Hepatocyte (in vitro differentiated cells): Measurements from ENCODE around the gene DENND1C. TPM values are rescaled to one million over a fixed set of nuclear protein-coding genes. Genes with fewer than 3 reads are reported as not detected.

Source experiments
- DNase-seq: peaks from one replicate; pipeline ENCODE4 v3.0.0-alpha.2; 2016; ENCODE audit warnings: low spot score
- H2AFZ ChIP-seq: fragments of 200-600 bp; sonication (generic); 2 replicates; pipeline ENCODE4 v1.6.0; 2016; ENCODE audit warnings: antibody characterized with exemption, mild to moderate bottlenecking
- H3K27ac ChIP-seq: fragments of 200-600 bp; sonication (generic); 2 replicates; pipeline ENCODE4 v1.5.1; 2016; ENCODE audit warnings: mild to moderate bottlenecking
- H3K27me3 ChIP-seq: fragments of 200-600 bp; sonication (generic); 2 replicates; pipeline ENCODE4 v1.6.1; 2016
- H3K36me3 ChIP-seq: fragments of 200-600 bp; sonication (generic); replicated peaks from 2 replicates; pipeline ENCODE4 v1.5.1; 2016; ENCODE audit warnings: low read depth; ENCODE audit not compliant: insufficient read depth
- H3K4me1 ChIP-seq: fragments of 200-600 bp; sonication (generic); 2 replicates; pipeline ENCODE4 v1.5.1; 2016; ENCODE audit warnings: mild to moderate bottlenecking, moderate library complexity; ENCODE audit not compliant: insufficient read depth
- H3K4me2 ChIP-seq: fragments of 200-600 bp; sonication (generic); 2 replicates; pipeline ENCODE4 v1.6.0; 2016
- H3K4me3 ChIP-seq: fragments of 200-600 bp; sonication (generic); 2 replicates; pipeline ENCODE4 v1.5.1; 2016; ENCODE audit warnings: mild to moderate bottlenecking
- H3K79me2 ChIP-seq: fragments of 200-600 bp; sonication (generic); 2 replicates; pipeline ENCODE4 v1.6.0; 2017; ENCODE audit warnings: mild to moderate bottlenecking
- H3K9me2 ChIP-seq: fragments of 200-600 bp; sonication (generic); replicated peaks from 2 replicates; pipeline ENCODE4 v1.6.0; 2017; ENCODE audit warnings: mild to moderate bottlenecking; ENCODE audit not compliant: insufficient read depth
- H3K9me3 ChIP-seq: fragments of 200-600 bp; sonication (generic); 2 replicates; pipeline ENCODE4 v1.5.1; 2016; ENCODE audit warnings: low read depth, mild to moderate bottlenecking
- H4K20me1 ChIP-seq: fragments of 200-600 bp; sonication (generic); 2 replicates; pipeline ENCODE4 v1.6.0; 2016; ENCODE audit warnings: mild to moderate bottlenecking; ENCODE audit not compliant: insufficient read depth, poor library complexity, severe bottlenecking
- EZH2 ChIP-seq: fragments of 200-600 bp; sonication (generic); IDR thresholded peaks from 2 replicates; pipeline ENCODE4 v1.6.1; 2016; ENCODE audit warnings: antibody characterized with exemption, mild to moderate bottlenecking, borderline replicate concordance
- EZH2phosphoT487 ChIP-seq: fragments of 200-600 bp; sonication (generic); IDR thresholded peaks from one replicate; pipeline ENCODE4 v1.6.1; 2018; ENCODE audit warnings: antibody characterized with exemption, mild to moderate bottlenecking, low read depth, moderate library complexity; ENCODE audit not compliant: unreplicated experiment, severe bottlenecking
- WGBS: methylation state at CpG from one replicate; pipeline ENCODE4 v1.1.6; 2016; ENCODE audit warnings: low lambda C conversion rate; ENCODE audit errors: missing lambda C conversion rate; 5-methylcytosine and 5-hydroxymethylcytosine counted together
- polyA plus RNA-seq: library from polyadenylated mRNA; unstranded; fragments of >200 nt; fragmentation: Nextera tagmentation; extraction: Ambion mirVana; gene quantifications from 2 replicates; pipeline ENCODE4 v1.2.1, GENCODE V29; 2016
- total RNA-seq: library from RNA; depleted of rRNA; stranded (reverse); fragments of >200 nt; gene quantifications from 2 replicates; pipeline ENCODE4 v1.2.3, GENCODE V29; 2014
- TF ChIP-seq, protein P1 (sequence below): fragments of 200-600 bp; sonication (generic); IDR thresholded peaks from 2 replicates; pipeline ENCODE4 v1.5.1; 2016; ENCODE audit warnings: antibody characterized with exemption, mild to moderate bottlenecking; ENCODE audit not compliant: poor library complexity

Gene DENND1C
- total and polyA plus RNA-seq, 2 experiments from 2014 or later = 1.5 to 16.1 TPM

DNA sequence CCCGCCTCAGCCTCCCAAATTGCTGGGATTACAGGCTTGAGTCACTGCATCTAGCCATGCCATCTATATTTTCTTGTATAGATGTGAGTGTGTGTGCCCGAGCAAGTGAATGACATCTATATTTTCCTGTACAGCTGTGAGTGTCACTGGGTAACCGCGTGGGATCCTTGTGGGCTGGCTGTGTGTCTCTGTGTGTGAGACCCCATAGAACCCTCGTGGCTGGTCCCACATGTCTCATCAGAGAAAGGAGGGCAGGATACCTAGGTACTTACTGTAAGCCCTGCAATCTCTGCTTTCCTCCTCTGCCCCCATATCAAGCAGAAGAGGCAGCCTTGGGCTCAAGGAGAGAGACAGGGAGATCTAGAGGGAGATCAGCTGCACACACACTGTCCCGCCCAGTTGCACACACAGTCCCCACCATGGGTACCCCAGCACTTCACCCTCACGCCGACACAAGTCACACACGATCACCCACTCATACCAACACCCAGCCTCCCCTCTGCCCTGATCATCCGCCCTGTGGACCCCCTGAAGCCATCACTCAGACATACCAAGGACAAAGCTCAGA lies 655 bp downstream of the DENND1C start:
- Histone ChIP-seq H3K9me3 (no peaks in the 10 kb centered on the region), H3K9me2 (no peaks in the 10 kb centered on the region), H3K36me3 (no peaks in the 10 kb centered on the region), H4K20me1 (no peaks in the 10 kb centered on the region), H3K27ac (no peak overlapping the region), H3K4me2 (no peak overlapping the region), H3K27me3 (no peaks in the 10 kb centered on the region), H3K4me3 (no peak overlapping the region), H2AFZ (no peak overlapping the region), H3K79me2 (no peaks in the 10 kb centered on the region), H3K4me1 (no peaks in the 10 kb centered on the region)
- WGBS = 85% methylated on average over 10 of the region's 10 CpGs
- no peak for DNase-seq
- TF ChIP-seq EZH2phosphoT487 (no peak), EZH2 (no peak)
- TF ChIP-seq, protein P1, sequence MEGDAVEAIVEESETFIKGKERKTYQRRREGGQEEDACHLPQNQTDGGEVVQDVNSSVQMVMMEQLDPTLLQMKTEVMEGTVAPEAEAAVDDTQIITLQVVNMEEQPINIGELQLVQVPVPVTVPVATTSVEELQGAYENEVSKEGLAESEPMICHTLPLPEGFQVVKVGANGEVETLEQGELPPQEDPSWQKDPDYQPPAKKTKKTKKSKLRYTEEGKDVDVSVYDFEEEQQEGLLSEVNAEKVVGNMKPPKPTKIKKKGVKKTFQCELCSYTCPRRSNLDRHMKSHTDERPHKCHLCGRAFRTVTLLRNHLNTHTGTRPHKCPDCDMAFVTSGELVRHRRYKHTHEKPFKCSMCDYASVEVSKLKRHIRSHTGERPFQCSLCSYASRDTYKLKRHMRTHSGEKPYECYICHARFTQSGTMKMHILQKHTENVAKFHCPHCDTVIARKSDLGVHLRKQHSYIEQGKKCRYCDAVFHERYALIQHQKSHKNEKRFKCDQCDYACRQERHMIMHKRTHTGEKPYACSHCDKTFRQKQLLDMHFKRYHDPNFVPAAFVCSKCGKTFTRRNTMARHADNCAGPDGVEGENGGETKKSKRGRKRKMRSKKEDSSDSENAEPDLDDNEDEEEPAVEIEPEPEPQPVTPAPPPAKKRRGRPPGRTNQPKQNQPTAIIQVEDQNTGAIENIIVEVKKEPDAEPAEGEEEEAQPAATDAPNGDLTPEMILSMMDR = no peak

GRCh38 chr19:6479836-6480398 lies 1.7 kb downstream of the DENND1C start:
- H3K79me2 ChIP-seq = no peaks in the 10 kb centered on the region
- WGBS = 77% methylated on average over 6 of the region's 7 CpGs
- H3K9me2 ChIP-seq = no peaks in the 10 kb centered on the region
- TF ChIP-seq EZH2phosphoT487 (no peak), EZH2 (no peak)
- TF ChIP-seq, protein P1 = no peak
- H3K9me3 ChIP-seq = no peaks in the 10 kb centered on the region
- H2AFZ ChIP-seq = no peak overlapping the region
- H3K27ac ChIP-seq = no peak overlapping the region
- peaks cover 7% of the 10 kb centered on the region for H3K4me1 ChIP-seq
- H3K27me3 ChIP-seq = no peaks in the 10 kb centered on the region
- no peaks in the 10 kb centered on the region for H4K20me1 ChIP-seq
- no peaks in the 10 kb centered on the region for H3K36me3 ChIP-seq
- DNase-seq = no peak
- no peak overlapping the region for H3K4me3 ChIP-seq
- H3K4me2 ChIP-seq = no peak overlapping the region

GRCh38 chr19:6478815-6479214 lies 2.8 kb downstream of the DENND1C start:
- Histone ChIP-seq H3K4me3 (no peak overlapping the region), H4K20me1 (no peaks in the 10 kb centered on the region), H3K27me3 (no peaks in the 10 kb centered on the region), H3K4me2 (no peak overlapping the region), H3K79me2 (no peaks in the 10 kb centered on the region), H3K36me3 (no peaks in the 10 kb centered on the region), H3K9me3 (no peaks in the 10 kb centered on the region), H3K27ac (no peak overlapping the region), H2AFZ (no peak overlapping the region), H3K4me1 (peaks cover 7% of the 10 kb centered on the region), H3K9me2 (no peaks in the 10 kb centered on the region)
- no peak for DNase-seq
- 93% methylated on average over 10 of the region's 13 CpGs for WGBS
- no peak for TF ChIP-seq EZH2phosphoT487
- no peak for TF ChIP-seq EZH2
- TF ChIP-seq, protein P1 = no peak
